H9 (cell line): Measurements from ENCODE around the gene CDH9. TPM values are rescaled to one million over a fixed set of nuclear protein-coding genes. Genes with fewer than 3 reads are reported as not detected.

Experiments used
- DNase-seq: peaks from one replicate; pipeline ENCODE4 v3.0.0-alpha.2; 2017
- H2AFZ ChIP-seq: one replicate; pipeline ENCODE4 v1.6.1; 2013; ENCODE audit warnings: mild to moderate bottlenecking, low read length, control low read depth, moderate library complexity
- H2AK5ac ChIP-seq: 2 replicates; pipeline ENCODE4 v1.6.1; 2013; ENCODE audit warnings: low read length, control low read depth, mixed read lengths; ENCODE audit not compliant: insufficient read length
- H2BK120ac ChIP-seq: one replicate; pipeline ENCODE4 v1.6.1; 2013; ENCODE audit warnings: low read depth, mild to moderate bottlenecking, low read length, control low read depth, inconsistent platforms; ENCODE audit not compliant: poor library complexity, severe bottlenecking
- H2BK12ac ChIP-seq: 2 replicates; pipeline ENCODE4 v1.6.1; 2013; ENCODE audit warnings: low read length, control low read depth, mixed read lengths, low read depth; ENCODE audit not compliant: insufficient read length
- H2BK15ac ChIP-seq: 2 replicates; pipeline ENCODE4 v1.6.1; 2013; ENCODE audit warnings: low read depth, low read length, control low read depth
- H2BK20ac ChIP-seq: one replicate; pipeline ENCODE4 v1.6.1; 2013; ENCODE audit warnings: low read depth, mild to moderate bottlenecking, low read length, control low read depth, inconsistent platforms; ENCODE audit not compliant: poor library complexity, severe bottlenecking
- H2BK5ac ChIP-seq: 2 replicates; pipeline ENCODE4 v1.6.1; 2013; ENCODE audit warnings: low read length, control low read depth, mixed read lengths; ENCODE audit not compliant: insufficient read length
- H3K14ac ChIP-seq: 2 replicates; pipeline ENCODE4 v1.6.1; 2013; ENCODE audit warnings: low read length, control low read depth; ENCODE audit not compliant: insufficient read depth
- H3K18ac ChIP-seq: 2 replicates; pipeline ENCODE4 v1.6.1; 2013; ENCODE audit warnings: low read depth, mild to moderate bottlenecking, mixed read lengths, low read length, control low read depth; ENCODE audit not compliant: insufficient read length
- H3K23ac ChIP-seq: 2 replicates; pipeline ENCODE4 v1.6.1; 2013; ENCODE audit warnings: low read length, control low read depth, mixed read lengths, low read depth; ENCODE audit not compliant: insufficient read length
- H3K23me2 ChIP-seq: 2 replicates; pipeline ENCODE4 v1.6.1; 2013; ENCODE audit warnings: low read depth, mild to moderate bottlenecking, mixed read lengths, low read length, control low read depth; ENCODE audit not compliant: insufficient read length, poor library complexity, severe bottlenecking
- H3K27ac ChIP-seq: 2 replicates; pipeline ENCODE4 v1.5.1; 2013; ENCODE audit warnings: low read length, control low read depth, mixed read lengths, low read depth; ENCODE audit not compliant: insufficient read length
- H3K27me3 ChIP-seq: 2 replicates; pipeline ENCODE4 v1.6.1; 2013; ENCODE audit warnings: low read length, control low read depth, inconsistent platforms; ENCODE audit not compliant: insufficient read depth
- H3K4ac ChIP-seq: 2 replicates; pipeline ENCODE4 v1.6.1; 2013; ENCODE audit warnings: low read depth, mild to moderate bottlenecking, control low read depth, inconsistent platforms, low read length, moderate library complexity
- H3K4me1 ChIP-seq: 2 replicates; pipeline ENCODE4 v1.6.1; 2013; ENCODE audit warnings: low read length, control low read depth, inconsistent platforms; ENCODE audit not compliant: insufficient read depth
- H3K4me2 ChIP-seq: 2 replicates; pipeline ENCODE4 v1.6.1; 2013; ENCODE audit warnings: low read length, control low read depth, mixed read lengths; ENCODE audit not compliant: insufficient read length, insufficient read depth
- H3K56ac ChIP-seq: 2 replicates; pipeline ENCODE4 v1.6.1; 2013; ENCODE audit warnings: low read depth, mild to moderate bottlenecking, mixed read lengths, low read length, control low read depth; ENCODE audit not compliant: insufficient read length
- H3K79me1 ChIP-seq: 2 replicates; pipeline ENCODE4 v1.6.1; 2013; ENCODE audit warnings: low read depth, mild to moderate bottlenecking, moderate library complexity, low read length, control low read depth, inconsistent platforms; ENCODE audit not compliant: insufficient read depth, poor library complexity, severe bottlenecking
- H3K79me2 ChIP-seq: 2 replicates; pipeline ENCODE4 v1.6.1; 2013; ENCODE audit warnings: low read length, control low read depth, inconsistent platforms; ENCODE audit not compliant: insufficient read depth
- H3K9ac ChIP-seq: 2 replicates; pipeline ENCODE4 v1.6.1; 2013; ENCODE audit warnings: low read length, control low read depth, mixed read lengths; ENCODE audit not compliant: insufficient read length; ENCODE audit errors: extremely low read depth
- H3K9me3 ChIP-seq: one replicate; pipeline ENCODE4 v1.6.1; 2013; ENCODE audit warnings: low read depth, low read length, inconsistent platforms; ENCODE audit not compliant: control insufficient read depth
- H3T11ph ChIP-seq: one replicate; pipeline ENCODE4 v1.6.1; 2013; ENCODE audit warnings: mild to moderate bottlenecking, low read length, control low read depth, inconsistent platforms
- H4K20me1 ChIP-seq: one replicate; pipeline ENCODE4 v1.6.1; 2013; ENCODE audit not compliant: control insufficient read depth, insufficient read length, insufficient read depth
- H4K5ac ChIP-seq: 2 replicates; pipeline ENCODE4 v1.6.1; 2013; ENCODE audit warnings: low read depth, mild to moderate bottlenecking, mixed read lengths, low read length, control low read depth; ENCODE audit not compliant: insufficient read length
- H4K8ac ChIP-seq: replicated peaks from 2 replicates; pipeline ENCODE4 v1.6.1; 2013; ENCODE audit warnings: low read length, control low read depth, mixed read lengths, low read depth; ENCODE audit not compliant: insufficient read length
- H4K91ac ChIP-seq: 2 replicates; pipeline ENCODE4 v1.6.1; 2013; ENCODE audit warnings: low read depth, mild to moderate bottlenecking, moderate library complexity, mixed read lengths, low read length, control low read depth; ENCODE audit not compliant: insufficient read length
- H3K27ac Mint-ChIP-seq, 3 experiments: 2 replicates in 2 of 3; 3 replicates in 1 of 3; pipeline ENCODE4 v1.8.0; 2020 to 2021; ENCODE audit warnings: mixed read lengths in 3 of 3, mild to moderate bottlenecking in 1 of 3, moderate library complexity in 1 of 3
- H3K27me3 Mint-ChIP-seq: 2 replicates; pipeline ENCODE4 v1.8.0; 2021; ENCODE audit warnings: low read depth, mild to moderate bottlenecking, moderate library complexity, mixed read lengths
- H3K36me3 Mint-ChIP-seq, 3 experiments: 2 replicates in 2 of 3; 3 replicates in 1 of 3; pipeline ENCODE4 v1.8.0; 2020 to 2021; ENCODE audit warnings: low read depth in 3 of 3, mixed read lengths in 3 of 3; ENCODE audit not compliant: insufficient read depth in 1 of 3
- H3K4me1 Mint-ChIP-seq, 2 experiments: 2 replicates each; pipeline ENCODE4 v1.8.0; 2020; ENCODE audit warnings: mixed read lengths in 2 of 2
- H3K4me3 Mint-ChIP-seq, 2 experiments: 2 replicates in 1 of 2; 3 replicates in 1 of 2; pipeline ENCODE4 v1.8.0; 2020 to 2021; ENCODE audit warnings: mild to moderate bottlenecking in 2 of 2, mixed read lengths in 2 of 2, moderate library complexity in 1 of 2
- H3K9me3 Mint-ChIP-seq, 2 experiments: 2 replicates in 1 of 2; 3 replicates in 1 of 2; pipeline ENCODE4 v1.8.0; 2020; ENCODE audit warnings: mild to moderate bottlenecking in 2 of 2, mixed read lengths in 2 of 2, moderate library complexity in 1 of 2
- CTCF ChIP-seq: fragments of 200-600 bp; sonication (generic); conservative IDR thresholded peaks from 3 replicates; pipeline ENCODE4 v1.8.0; 2021; ENCODE audit warnings: antibody characterized with exemption, mild to moderate bottlenecking
- WGBS: extraction: QIAGEN DNeasy Blood & Tissue Kit; methylation state at CpG from one replicate; pipeline ENCODE4 v1.1.7; 2013; ENCODE audit warnings: missing lambda C conversion rate, low lambda C conversion rate, mixed read lengths; ENCODE audit not compliant: insufficient read length; ENCODE audit errors: extremely low coverage; 5-methylcytosine and 5-hydroxymethylcytosine counted together
- total RNA-seq: library from RNA; stranded (reverse); gene quantifications from 2 replicates; pipeline ENCODE4 v1.2.1, GENCODE V29; 2021

CDH9 gene
- total RNA-seq, 1 experiment from 2014 or later = 0.61 TPM

- no peak overlapping the region for H4K5ac ChIP-seq
- no peaks in the 10 kb centered on the region for H3K9me3 Mint-ChIP-seq
- H3K79me1 ChIP-seq = no peaks in the 10 kb centered on the region
- no peaks in the 10 kb centered on the region for H3K79me2 ChIP-seq
- H3K9ac ChIP-seq = no peak overlapping the region
- no peak overlapping the region for H2AFZ ChIP-seq
- H3K4ac ChIP-seq = no peak overlapping the region
- no peak overlapping the region for H2BK12ac ChIP-seq
- H3K23ac ChIP-seq = no peak overlapping the region
- H3K18ac ChIP-seq = no peak overlapping the region
- no peak overlapping the region for H4K91ac ChIP-seq
- H3K56ac ChIP-seq = no peak overlapping the region
- no peaks in the 10 kb centered on the region for H4K20me1 ChIP-seq
- WGBS = no CpG with 5 or more reads among the region's 2 CpGs
- no peak overlapping the region for H2BK120ac ChIP-seq
- H3K14ac ChIP-seq = no peak overlapping the region
- H2BK15ac ChIP-seq = no peak overlapping the region
- no peak overlapping the region for H2BK5ac ChIP-seq
- no peak for DNase-seq
- no peak overlapping the region for H3K4me3 Mint-ChIP-seq
- no peaks in the 10 kb centered on the region for H3K27me3 ChIP-seq
- no peaks in the 10 kb centered on the region for H3K36me3 Mint-ChIP-seq
- no peak for TF ChIP-seq CTCF
- H3K4me1 ChIP-seq = no peaks in the 10 kb centered on the region
- no peak overlapping the region for H2AK5ac ChIP-seq
- no peak overlapping the region for H4K8ac ChIP-seq
- H2BK20ac ChIP-seq = no peak overlapping the region
- H3K27ac ChIP-seq = no peak overlapping the region
- H3K27me3 Mint-ChIP-seq = no peaks in the 10 kb centered on the region
- H3K4me1 Mint-ChIP-seq = peaks cover 0 to 4% of the 10 kb centered on the region in 2 experiments; a peak in 3 of 4 replicates
- H3K4me2 ChIP-seq = no peak overlapping the region
- H3T11ph ChIP-seq = no peak overlapping the region
- H3K23me2 ChIP-seq = no peaks in the 10 kb centered on the region
- no peak overlapping the region for H3K27ac Mint-ChIP-seq
- H3K9me3 ChIP-seq = no peaks in the 10 kb centered on the region
These were observed 11.6 kb downstream of the CDH9 start for GRCh38 chr5:27026801-27027200.
